Adipose tissue (tissue), 3 donors: Measurements from ENCODE around the gene CDK10. TPM values are rescaled to one million over a fixed set of nuclear protein-coding genes. Genes with fewer than 3 reads are reported as not detected.
"Not testable (repeated sequence)": the region's sequence is repeated elsewhere in the genome, so short reads cannot be mapped to it uniquely, and the experiment has no call there.

Experiments
- H3K27ac ChIP-seq: one replicate; pipeline ENCODE4 v1.5.1; 2013; ENCODE audit warnings: low read depth, low read length
- WGBS, 3 donors: extraction: QIAGEN DNeasy Blood & Tissue Kit; methylation state at CpG; one replicate each; pipeline ENCODE4 v1.1.7; 2013; 5-methylcytosine and 5-hydroxymethylcytosine counted together
- polyA plus RNA-seq, 3 donors: library from polyadenylated mRNA; stranded (reverse); fragments of 200-250 nt; gene quantifications; one replicate each; pipeline ENCODE4 v1.2.3, GENCODE V29; 2013
- donor health status: healthy with polysubstance abuse.
- donor health status: Bipolar disorder and iron deficiency.
- donor health status: healthy.

CDK10 gene
- polyA plus RNA-seq, 3 donors: 58.4 to 66.1 (median 59.4) TPM

GRCh38 chr16:89660146-89660545, 26.3 kb upstream of the CDK10 start:
- WGBS, 3 donors: 90 to 97% (median 95%) methylated on average over 7 of the region's 7 CpGs
- H3K27ac ChIP-seq: no peak overlapping the region

GRCh38 chr16:89661215-89661614, 25.3 kb upstream of the CDK10 start:
- no peak overlapping the region for H3K27ac ChIP-seq
- 94 to 95% (median 94%) methylated on average over 9 of the region's 9 CpGs for WGBS, 3 donors

- 83 to 85% (median 84%) methylated on average over 10 of the region's 11 CpGs for WGBS, 3 donors
- H3K27ac ChIP-seq: not testable (repeated sequence)
Observed at GRCh38 chr16:89664238-89664637, 22.3 kb upstream of the CDK10 start.

GRCh38 chr16:89667000-89667399, 19.5 kb upstream of the CDK10 start:
- H3K27ac ChIP-seq: not testable (repeated sequence)
- 59 to 63% (median 63%) methylated on average over 6 to 7 of the region's 7 CpGs for WGBS, 3 donors

GRCh38 chr16:89667633-89668032, 18.9 kb upstream of the CDK10 start:
- WGBS, 3 donors: 80 to 85% (median 84%) methylated on average over 9 of the region's 9 CpGs
- no peak overlapping the region for H3K27ac ChIP-seq

GRCh38 chr16:89668790-89669158, 17.7 kb upstream of the CDK10 start:
- no peak overlapping the region for H3K27ac ChIP-seq
- WGBS, 3 donors: 41 to 68% (median 45%) methylated on average over 5 of the region's 5 CpGs

GRCh38 chr16:89669755-89670154, 16.7 kb upstream of the CDK10 start:
- no peak overlapping the region for H3K27ac ChIP-seq
- WGBS, 3 donors: 89 to 97% (median 96%) methylated on average over 8 to 13 of the region's 13 CpGs

- WGBS, 3 donors: 85 to 87% (median 87%) methylated on average over 10 of the region's 10 CpGs
- H3K27ac ChIP-seq: no peak overlapping the region
Observed at GRCh38 chr16:89670496-89671431, 15.7 kb upstream of the CDK10 start.

- not testable (repeated sequence) for H3K27ac ChIP-seq
- 82 to 94% (median 87%) methylated on average over 4 of the region's 4 CpGs for WGBS, 3 donors
Observed at GRCh38 chr16:89671565-89671964, 14.9 kb upstream of the CDK10 start.

- H3K27ac ChIP-seq: no peak overlapping the region
- 77 to 88% (median 82%) methylated on average over 16 of the region's 16 CpGs for WGBS, 3 donors
Observed at GRCh38 chr16:89672177-89672941, 14.1 kb upstream of the CDK10 start.

- no peak overlapping the region for H3K27ac ChIP-seq
- 96 to 100% (median 99%) methylated on average over 2 of the region's 2 CpGs for WGBS, 3 donors
Observed at GRCh38 chr16:89678258-89678657, 8.2 kb upstream of the CDK10 start.

GRCh38 chr16:89685916-89686315, 573 bp upstream of the CDK10 start:
- 97 to 100% (median 100%) methylated on average over 1 of the region's 1 CpG for WGBS, 3 donors
- no peak overlapping the region for H3K27ac ChIP-seq

- no peak overlapping the region for H3K27ac ChIP-seq
- 6 to 15% (median 13%) methylated on average over 37 to 42 of the region's 42 CpGs for WGBS, 3 donors
Observed at GRCh38 chr16:89687092-89687940, 827 bp downstream of the CDK10 start.

- 72 to 96% (median 95%) methylated on average over 5 of the region's 5 CpGs for WGBS, 3 donors
- no peak overlapping the region for H3K27ac ChIP-seq
Observed at GRCh38 chr16:89688395-89688794, 1.9 kb downstream of the CDK10 start.

- H3K27ac ChIP-seq: no peak overlapping the region
- 89 to 95% (median 95%) methylated on average over 13 of the region's 13 CpGs for WGBS, 3 donors
Observed at GRCh38 chr16:89689142-89689541, 2.7 kb downstream of the CDK10 start.

- WGBS, 3 donors: 84 to 97% (median 87%) methylated on average over 4 of the region's 4 CpGs
- H3K27ac ChIP-seq: not testable (repeated sequence)
Observed at GRCh38 chr16:89689621-89690020, 3.1 kb downstream of the CDK10 start.

- 92 to 93% (median 92%) methylated on average over 13 to 16 of the region's 16 CpGs for WGBS, 3 donors
- H3K27ac ChIP-seq: no peak overlapping the region
Observed at GRCh38 chr16:89690392-89690901, 4.0 kb downstream of the CDK10 start.

- 96 to 98% (median 96%) methylated on average over 21 of the region's 21 CpGs for WGBS, 3 donors
- no peak overlapping the region for H3K27ac ChIP-seq
Observed at GRCh38 chr16:89691231-89691985, 4.9 kb downstream of the CDK10 start.
